Tibial artery (tissue), 4 donors: Measurements from ENCODE around the gene PCYT2.

Experiments used
- DNase-seq, 2 donors: peaks; one replicate each; pipeline ENCODE4 v3.0.0-alpha.2; 2019
- H3K27ac ChIP-seq, 2 donors: fragments of 200-600 bp; sonication (generic) in 1 of 2; 1 replicate in 1 of 2; 2 replicates in 1 of 2; pipeline ENCODE4 v1.5.1; 2018 to 2019; ENCODE audit warnings: mild to moderate bottlenecking in 1 of 2
- H3K27me3 ChIP-seq, 2 donors: fragments of 200-600 bp; sonication (generic) in 1 of 2; one replicate each; pipeline versions ENCODE4 v1.5.1 to v1.6.0; 2016 to 2019
- H3K36me3 ChIP-seq, 3 donors: fragments of 200-600 bp; sonication (generic) in 2 of 3; one replicate each; pipeline ENCODE4 v1.5.1; 2016 to 2019; ENCODE audit warnings: mild to moderate bottlenecking in 2 of 3
- H3K4me1 ChIP-seq, 4 donors: fragments of 200-600 bp; sonication (generic) in 2 of 4; 1 replicate in 3 of 4; 2 replicates in 1 of 4; pipeline ENCODE4 v1.5.1; 2016 to 2019
- H3K4me3 ChIP-seq, 2 donors: fragments of 200-600 bp; sonication (generic) in 1 of 2; 1 replicate in 1 of 2; 2 replicates in 1 of 2; pipeline ENCODE4 v1.5.1; 2018 to 2019; ENCODE audit warnings: mild to moderate bottlenecking in 2 of 2
- H3K9me3 ChIP-seq, 3 donors: fragments of 200-600 bp; sonication (generic) in 1 of 3; one replicate each; pipeline ENCODE4 v1.5.1; 2016 to 2019
- CTCF ChIP-seq, 2 experiments: fragments of 200-600 bp in 1 of 2; fragments of 450-650 bp in 1 of 2; IDR thresholded peaks; one replicate each; pipeline ENCODE4 v1.5.1; 2017 to 2019; ENCODE audit warnings: antibody characterized with exemption in 2 of 2, mild to moderate bottlenecking in 1 of 2, moderate library complexity in 1 of 2
- intact Hi-C: fragments of 100-400 bp; cut with DNase I; formaldehyde crosslinking; loops from one replicate; pipeline ENCODE4 v1.15.0; 2023; ENCODE audit warnings: low total_unique reads

PCYT2 gene

GRCh38 chr17:81957691-81958432 lies 46.7 kb upstream of the PCYT2 start:
- peaks cover 0 to 29% (median 21%) of the 10 kb centered on the region in 4 donors for H3K4me1 ChIP-seq
- no peak for TF ChIP-seq CTCF (IDR thresholded peaks at IDR 0.05)
- H3K9me3 ChIP-seq = no peaks in the 10 kb centered on the region
- no peaks in the 10 kb centered on the region for H3K36me3 ChIP-seq
- H3K27ac ChIP-seq = no peak overlapping the region
- H3K27me3 ChIP-seq = peaks cover 10 to 92% of the 10 kb centered on the region in 2 donors
- no peak overlapping the region for H3K4me3 ChIP-seq
- no peak for DNase-seq
- intact Hi-C loops = loop anchor here (2.0 kb wide), 1 partner anchor 63 kb away; no protein-coding TSS in a partner anchor

GRCh38 chr17:81956607-81957589 lies 45.7 kb upstream of the PCYT2 start:
- H3K4me1 ChIP-seq = peaks cover 0 to 28% (median 21%) of the 10 kb centered on the region in 4 donors
- peaks cover 9 to 87% of the 10 kb centered on the region in 2 donors for H3K27me3 ChIP-seq
- no peaks in the 10 kb centered on the region for H3K36me3 ChIP-seq
- DNase-seq = no peak
- no peak for TF ChIP-seq CTCF (IDR thresholded peaks at IDR 0.05)
- no peak overlapping the region for H3K27ac ChIP-seq
- no peak overlapping the region for H3K4me3 ChIP-seq
- H3K9me3 ChIP-seq = no peaks in the 10 kb centered on the region
- intact Hi-C loops = no loop called here

GRCh38 chr17:81955756-81956544 lies 44.8 kb upstream of the PCYT2 start:
- no peak overlapping the region for H3K27ac ChIP-seq

GRCh38 chr17:81955058-81955681 lies 44.0 kb upstream of the PCYT2 start:
- intact Hi-C loops = no loop called here

More at GRCh38 chr17:81955756-81956544, 44.8 kb upstream of the PCYT2 start:
- Histone ChIP-seq H3K27me3 (peaks cover 5 to 79% of the 10 kb centered on the region in 2 donors), H3K4me3 (no peak overlapping the region), H3K36me3 (no peaks in the 10 kb centered on the region), H3K4me1 (peaks cover 0 to 20% (median 14%) of the 10 kb centered on the region in 4 donors), H3K9me3 (no peaks in the 10 kb centered on the region)
- TF ChIP-seq CTCF (IDR thresholded peaks at IDR 0.05) = no peak
- intact Hi-C loops = no loop called here
- no peak for DNase-seq

More at GRCh38 chr17:81955058-81955681, 44.0 kb upstream of the PCYT2 start:
- Histone ChIP-seq H3K27me3 (peaks cover 5 to 71% of the 10 kb centered on the region in 2 donors), H3K9me3 (no peaks in the 10 kb centered on the region), H3K4me1 (peaks cover 0 to 14% (median 9%) of the 10 kb centered on the region in 4 donors), H3K4me3 (no peak overlapping the region), H3K27ac (no peak overlapping the region), H3K36me3 (no peaks in the 10 kb centered on the region)
- no peak for DNase-seq
- no peak for TF ChIP-seq CTCF (IDR thresholded peaks at IDR 0.05)
